A549 treated with AZD2906 at 1 μM for 4 hours (cell line): Measurements from ENCODE around the gene ETFRF1. TPM values are rescaled to one million over a fixed set of nuclear protein-coding genes. Genes with fewer than 3 reads are reported as not detected.

Source experiments
- total RNA-seq: library from RNA; stranded (reverse); fragments of 200-300 nt; extraction: Qiagen RNA extraction; gene quantifications from 5 replicates; pipeline ENCODE4 v1.2.3, GENCODE V29; 2022

ETFRF1 gene, protein sequence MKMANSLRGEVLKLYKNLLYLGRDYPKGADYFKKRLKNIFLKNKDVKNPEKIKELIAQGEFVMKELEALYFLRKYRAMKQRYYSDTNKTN
- 8.6 to 9.5 TPM (median 9.1 TPM) in 5 replicates for total RNA-seq

DNA sequence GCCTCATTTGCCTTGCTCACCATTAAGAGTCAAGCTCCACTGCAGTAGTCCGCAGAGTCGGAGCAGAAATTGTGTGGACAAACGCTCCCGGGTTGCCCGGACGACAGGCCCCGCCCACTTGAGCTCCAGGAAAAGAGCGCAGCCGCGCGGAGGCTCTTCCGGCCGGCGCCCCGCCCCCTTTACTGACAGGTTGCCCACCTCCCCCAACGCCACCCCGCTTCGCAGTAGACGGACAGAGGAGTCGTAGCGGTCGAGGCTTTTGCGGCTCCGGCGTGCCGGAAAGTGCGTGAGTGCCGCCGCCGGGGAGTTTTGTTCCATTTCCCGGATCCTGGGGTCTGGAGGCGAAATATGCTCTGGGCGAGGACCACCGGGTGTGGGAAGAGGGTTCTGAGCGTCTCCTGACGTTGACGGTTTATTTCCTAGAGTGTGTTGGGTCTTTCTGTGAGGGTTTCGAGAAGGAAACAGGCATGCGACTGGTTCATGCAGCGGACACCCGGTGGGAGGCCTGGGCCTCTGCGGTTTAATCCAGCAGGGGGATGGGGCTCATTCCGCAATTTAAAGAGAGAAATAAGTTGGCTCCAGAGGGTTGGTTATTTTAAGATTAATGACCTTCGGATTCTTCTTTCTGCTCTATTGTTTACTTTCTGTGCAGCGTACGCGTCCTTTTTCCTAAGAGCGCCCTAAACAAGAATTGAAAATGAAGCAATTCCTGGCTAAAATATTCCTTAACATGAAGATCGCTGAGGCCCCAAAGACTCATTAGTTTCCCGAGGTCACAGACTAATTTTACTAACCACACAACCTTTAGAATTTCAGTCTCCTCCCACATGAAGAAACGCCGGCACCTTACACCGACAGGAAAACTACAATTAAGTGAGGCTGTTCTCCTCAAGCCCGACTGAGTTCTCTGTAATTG lies at the start of gene ETFRF1, which contains the start of gene DNAI7:
Gene ETFRF1, plus strand, starts transcription at position 182 of the 916 bp plus-strand sequence. CDS start 8,720 bp downstream, outside the sequence.
Gene DNAI7, minus strand, starts transcription at position 105 of the 916 bp plus-strand sequence. Its CDS starts 82 bp downstream, at position 23.

DNA sequence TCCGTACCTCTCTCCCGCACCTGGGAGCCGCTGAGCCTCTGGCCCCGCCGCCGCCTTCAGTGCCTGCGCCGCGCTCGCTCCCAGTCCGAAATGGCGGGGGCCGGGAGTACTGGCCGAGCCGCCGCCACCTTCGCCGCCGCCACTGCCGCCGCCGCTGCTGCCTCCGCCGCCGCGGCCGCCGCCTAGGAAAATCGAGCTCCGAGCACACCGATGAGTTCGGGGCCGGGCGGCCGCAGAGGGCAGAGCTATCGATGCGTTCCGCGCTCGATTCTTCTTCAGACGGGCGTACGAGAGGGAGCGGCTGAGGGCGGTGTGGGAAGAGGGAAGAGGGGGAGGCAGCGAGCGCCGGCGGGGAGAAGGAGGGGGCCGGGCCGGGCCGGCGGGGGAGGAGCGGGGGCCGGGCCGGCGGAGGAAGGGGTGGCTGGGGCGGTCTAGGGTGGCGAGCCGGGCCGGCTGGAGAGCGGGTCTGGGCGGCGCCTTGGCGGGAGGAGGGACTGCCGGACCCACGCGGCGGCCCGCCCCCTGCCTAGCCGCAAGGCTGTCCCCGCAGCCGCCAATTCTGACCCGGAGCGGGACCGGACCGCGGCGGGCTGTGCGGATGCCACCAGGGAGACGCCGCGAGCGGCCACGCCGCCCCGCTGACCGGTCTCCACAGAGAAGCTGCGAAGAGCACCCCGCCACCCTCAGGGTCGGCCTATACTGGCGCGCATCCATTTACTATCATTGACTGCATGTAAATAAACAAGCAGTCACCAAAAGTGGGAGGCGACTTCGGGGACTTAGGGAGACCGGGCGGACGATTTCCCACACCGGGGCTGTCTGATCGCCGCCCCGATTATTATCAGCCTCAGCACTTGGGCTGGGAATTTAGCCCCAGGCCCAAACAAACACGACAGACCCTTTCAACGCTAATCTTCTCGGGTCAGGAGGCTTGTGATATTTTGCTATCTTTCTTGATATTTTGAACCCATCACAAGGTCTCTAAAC lies 56.0 kb downstream of the ETFRF1 start, which contains the start of gene KRAS:
Gene KRAS, minus strand, starts transcription at position 186 of the 987 bp plus-strand sequence.

Other genes starting within 250 kb of the ETFRF1 start
- gene BCAT1, start 246.1 kb upstream of the ETFRF1 start, total RNA-seq = 8.0 to 12.2 TPM (median 10.8 TPM) in 5 replicates
- gene DNAI7, start 77 bp upstream of the ETFRF1 start, total RNA-seq = 0.11 to 0.39 TPM (median 0.13 TPM) in 5 replicates
- gene KRAS, start 55.7 kb downstream of the ETFRF1 start, total RNA-seq = 11.7 to 17.5 TPM (median 14.2 TPM) in 5 replicates